ENCODE data around the gene SLC7A6OS.
"Not testable (repeated sequence)": the region's sequence is repeated elsewhere in the genome, so short reads cannot be mapped to it uniquely, and the experiment has no call there.

Gene SLC7A6OS

GRCh38 chr16:68296291-68296690, 14.5 kb downstream of the SLC7A6OS start:
- H3K27ac ChIP-seq: no peak overlapping the region
- TF ChIP-seq, protein P1, sequence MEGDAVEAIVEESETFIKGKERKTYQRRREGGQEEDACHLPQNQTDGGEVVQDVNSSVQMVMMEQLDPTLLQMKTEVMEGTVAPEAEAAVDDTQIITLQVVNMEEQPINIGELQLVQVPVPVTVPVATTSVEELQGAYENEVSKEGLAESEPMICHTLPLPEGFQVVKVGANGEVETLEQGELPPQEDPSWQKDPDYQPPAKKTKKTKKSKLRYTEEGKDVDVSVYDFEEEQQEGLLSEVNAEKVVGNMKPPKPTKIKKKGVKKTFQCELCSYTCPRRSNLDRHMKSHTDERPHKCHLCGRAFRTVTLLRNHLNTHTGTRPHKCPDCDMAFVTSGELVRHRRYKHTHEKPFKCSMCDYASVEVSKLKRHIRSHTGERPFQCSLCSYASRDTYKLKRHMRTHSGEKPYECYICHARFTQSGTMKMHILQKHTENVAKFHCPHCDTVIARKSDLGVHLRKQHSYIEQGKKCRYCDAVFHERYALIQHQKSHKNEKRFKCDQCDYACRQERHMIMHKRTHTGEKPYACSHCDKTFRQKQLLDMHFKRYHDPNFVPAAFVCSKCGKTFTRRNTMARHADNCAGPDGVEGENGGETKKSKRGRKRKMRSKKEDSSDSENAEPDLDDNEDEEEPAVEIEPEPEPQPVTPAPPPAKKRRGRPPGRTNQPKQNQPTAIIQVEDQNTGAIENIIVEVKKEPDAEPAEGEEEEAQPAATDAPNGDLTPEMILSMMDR (conservative IDR thresholded peaks at IDR 0.05): no peak

DNA sequence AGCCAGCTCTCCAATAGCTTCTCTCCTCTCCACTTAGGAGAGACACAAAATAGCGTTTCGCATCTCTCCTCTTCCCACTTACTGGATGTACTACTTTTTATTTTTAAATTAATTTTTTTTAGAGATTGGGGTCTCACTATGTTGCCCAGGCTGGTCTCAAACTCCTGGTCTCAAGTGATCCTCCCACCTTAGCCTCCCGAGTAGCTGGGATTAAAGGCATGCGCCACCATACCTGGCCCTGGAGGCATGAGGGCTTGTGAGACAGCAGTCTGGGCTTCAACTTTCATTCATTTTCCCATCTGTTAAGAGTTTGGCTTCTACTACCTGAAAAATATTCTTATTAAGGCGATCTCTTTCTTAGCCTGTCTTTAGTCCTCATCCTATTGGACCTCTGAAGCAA, 18.3 kb downstream of the SLC7A6OS start:
- TF ChIP-seq, protein P1 (conservative IDR thresholded peaks at IDR 0.05): no peak
- no peak overlapping the region for H3K27ac ChIP-seq

GRCh38 chr16:68291227-68291626, 19.5 kb downstream of the SLC7A6OS start:
- TF ChIP-seq, protein P1 (conservative IDR thresholded peaks at IDR 0.05): no peak
- H3K27ac ChIP-seq: no peak overlapping the region

DNA sequence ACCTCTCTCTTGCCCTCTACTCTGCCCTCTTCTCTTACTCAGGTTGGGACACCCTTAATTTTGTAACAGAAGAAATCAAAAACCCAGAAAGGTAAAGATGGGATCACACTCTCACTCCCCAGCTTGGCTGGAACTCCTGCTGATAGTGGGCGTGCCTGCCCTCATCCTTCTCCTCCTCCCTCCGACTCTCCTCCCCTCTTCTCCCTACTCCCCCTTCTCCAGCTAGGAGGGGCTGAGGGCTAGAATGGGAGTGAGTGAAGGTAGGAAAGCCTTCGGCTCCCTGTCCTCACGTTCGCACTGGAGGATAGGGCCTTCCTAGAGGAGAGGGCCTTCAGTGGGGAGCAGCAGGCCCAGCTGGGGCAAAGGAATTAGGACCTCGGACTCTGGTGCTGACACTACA, 20.3 kb downstream of the SLC7A6OS start:
- H3K27ac ChIP-seq: no peak overlapping the region
- TF ChIP-seq, protein P1 (conservative IDR thresholded peaks at IDR 0.05): no peak

- TF ChIP-seq, protein P1 (conservative IDR thresholded peaks at IDR 0.05): no peak
- H3K27ac ChIP-seq: no peak overlapping the region
Observed at GRCh38 chr16:68289621-68290329, 21.0 kb downstream of the SLC7A6OS start.

- TF ChIP-seq, protein P1 (conservative IDR thresholded peaks at IDR 0.05): no peak
- H3K27ac ChIP-seq: no peak overlapping the region
Observed at GRCh38 chr16:68289202-68289601, 21.5 kb downstream of the SLC7A6OS start.

DNA sequence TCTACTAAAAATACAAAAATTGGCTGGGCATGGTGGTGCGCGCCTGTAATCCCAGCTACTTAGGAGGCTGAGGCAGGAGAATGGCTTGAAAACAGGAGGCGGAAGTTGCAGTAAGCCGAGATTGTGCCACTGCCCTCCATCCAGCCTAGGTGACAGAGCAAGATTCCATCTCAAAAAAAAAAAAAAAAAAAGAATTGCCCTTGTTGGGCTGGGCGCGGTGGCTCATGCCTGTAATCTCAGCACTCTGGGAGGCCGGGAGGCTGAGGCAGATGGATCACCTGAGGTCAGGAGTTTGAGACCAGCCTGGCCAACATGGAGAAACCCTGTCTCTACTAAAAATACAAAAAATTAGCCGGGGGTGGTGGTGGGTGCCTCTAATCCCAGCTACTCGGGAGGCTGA, 21.9 kb downstream of the SLC7A6OS start:
- not testable (repeated sequence) for H3K27ac ChIP-seq

GRCh38 chr16:68288252-68288650, 22.5 kb downstream of the SLC7A6OS start:
- TF ChIP-seq, protein P1 (conservative IDR thresholded peaks at IDR 0.05): no peak

More at GRCh38 chr16:68288252-68288650, 22.5 kb downstream of the SLC7A6OS start:
- H3K27ac ChIP-seq: no peak overlapping the region

Measured in VCaP (cell line).